ENCODE measurements around the gene DNMT3A.

The DNMT3A gene

GRCh38 chr2:25237764-25238163, 104.0 kb downstream of the DNMT3A start:
- no peak for DNase-seq (ENCODE audit: extremely low read depth, low read depth)
- TF ChIP-seq CTCF (IDR thresholded peaks at IDR 0.05; ENCODE audit: low read depth, low read length, missing control alignments) = no peak
- H3K4me3 ChIP-seq (replicated peaks; ENCODE audit: low read depth, low read length) = no peak overlapping the region

- no peak for TF ChIP-seq CTCF (IDR thresholded peaks at IDR 0.05; ENCODE audit: low read depth, low read length, missing control alignments)
- no peak for DNase-seq (ENCODE audit: extremely low read depth, low read depth)
- H3K4me3 ChIP-seq (replicated peaks; ENCODE audit: low read depth, low read length) = no peak overlapping the region
These were observed 105.0 kb downstream of the DNMT3A start for GRCh38 chr2:25236736-25237135.

- no peak for TF ChIP-seq CTCF (IDR thresholded peaks at IDR 0.05; ENCODE audit: low read depth, low read length, missing control alignments)
- no peak overlapping the region for H3K4me3 ChIP-seq (replicated peaks; ENCODE audit: low read depth, low read length)
- DNase-seq (ENCODE audit: extremely low read depth, low read depth) = no peak
These were observed 107.0 kb downstream of the DNMT3A start for GRCh38 chr2:25234738-25235137.

- no peak for TF ChIP-seq CTCF (IDR thresholded peaks at IDR 0.05; ENCODE audit: low read depth, low read length, missing control alignments)
- no peak overlapping the region for H3K4me3 ChIP-seq (replicated peaks; ENCODE audit: low read depth, low read length)
- no peak for DNase-seq (ENCODE audit: extremely low read depth, low read depth)
These were observed 107.7 kb downstream of the DNMT3A start for GRCh38 chr2:25233916-25234605.

GRCh38 chr2:25232248-25232825, 109.4 kb downstream of the DNMT3A start:
- TF ChIP-seq CTCF (IDR thresholded peaks at IDR 0.05; ENCODE audit: low read depth, low read length, missing control alignments) = no peak
- H3K4me3 ChIP-seq (replicated peaks; ENCODE audit: low read depth, low read length) = no peak overlapping the region
- DNase-seq (ENCODE audit: extremely low read depth, low read depth) = no peak

- TF ChIP-seq CTCF (IDR thresholded peaks at IDR 0.05; ENCODE audit: low read depth, low read length, missing control alignments) = no peak
- no peak for DNase-seq (ENCODE audit: extremely low read depth, low read depth)
- H3K4me3 ChIP-seq (replicated peaks; ENCODE audit: low read depth, low read length) = no peak overlapping the region
These were observed 110.8 kb downstream of the DNMT3A start for GRCh38 chr2:25230948-25231311.

Data from HFF-Myc (cell line).